NCI-H2196 (cell line): ENCODE data around the gene URAD.
"Not testable (repeated sequence)": the region's sequence is repeated elsewhere in the genome, so short reads cannot be mapped to it uniquely, and the experiment has no call there.

Experiments used
- DNase-seq: peaks from one replicate; lab custom pipeline; 2025; ENCODE audit not compliant: unreplicated experiment; lab: John Stamatoyannopoulos, UW

URAD gene

DNA sequence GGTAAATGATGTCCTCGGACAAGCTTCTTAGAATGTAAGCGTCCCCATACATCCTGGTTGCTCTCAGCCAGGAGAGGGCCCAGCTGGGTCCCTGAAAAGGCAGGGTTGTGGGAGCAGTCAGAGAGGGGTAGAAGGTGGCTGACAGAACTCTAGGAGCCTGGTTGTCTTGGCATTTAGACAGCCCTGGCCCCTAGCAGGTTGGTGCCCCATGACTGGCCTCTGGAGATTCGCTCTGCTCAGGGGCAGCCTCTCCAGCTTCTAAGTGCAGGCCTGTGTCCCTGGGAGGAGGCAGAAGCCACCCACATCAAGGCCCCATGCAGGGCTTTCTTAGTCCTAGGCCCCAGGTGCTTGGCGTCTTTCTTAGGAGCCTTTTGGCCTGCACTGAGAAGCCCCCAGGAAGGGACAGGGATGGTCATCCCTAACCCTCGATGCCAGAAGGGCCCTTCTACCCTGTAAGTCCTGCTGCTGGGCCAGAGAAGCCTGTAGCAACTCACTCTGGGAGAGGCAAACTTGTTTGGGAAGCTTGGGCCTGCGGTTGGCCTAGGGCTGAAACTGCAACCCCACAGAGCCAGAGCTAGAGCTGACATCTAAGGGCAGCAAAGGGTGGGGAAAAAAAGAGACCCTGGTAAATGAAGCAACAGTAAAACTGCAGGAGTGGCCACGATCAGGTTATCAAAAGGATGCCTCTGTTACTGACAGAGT lies 16.6 kb downstream of the URAD start:
- no peak for DNase-seq

DNA sequence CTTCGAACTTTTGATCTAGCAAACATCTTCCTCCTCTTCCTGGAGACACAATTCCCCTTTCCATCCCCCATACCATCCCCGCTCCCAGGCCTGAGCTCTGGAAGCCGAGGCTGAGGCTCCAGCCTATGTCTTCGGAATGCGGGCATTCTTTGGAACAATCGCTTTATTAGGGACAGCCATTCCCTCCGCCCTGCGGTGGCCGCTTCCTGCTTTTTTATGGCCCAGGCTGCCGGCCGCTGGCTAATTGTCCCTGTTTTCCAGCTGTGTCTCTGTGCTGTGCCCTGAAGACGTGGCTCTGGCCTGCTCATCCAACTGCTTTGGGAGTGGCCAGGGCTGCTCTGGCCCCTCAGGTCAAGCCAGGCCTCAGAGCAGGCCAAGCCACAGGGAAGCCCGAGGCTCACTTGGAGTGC lies 17.3 kb downstream of the URAD start:
- DNase-seq: no peak

DNA sequence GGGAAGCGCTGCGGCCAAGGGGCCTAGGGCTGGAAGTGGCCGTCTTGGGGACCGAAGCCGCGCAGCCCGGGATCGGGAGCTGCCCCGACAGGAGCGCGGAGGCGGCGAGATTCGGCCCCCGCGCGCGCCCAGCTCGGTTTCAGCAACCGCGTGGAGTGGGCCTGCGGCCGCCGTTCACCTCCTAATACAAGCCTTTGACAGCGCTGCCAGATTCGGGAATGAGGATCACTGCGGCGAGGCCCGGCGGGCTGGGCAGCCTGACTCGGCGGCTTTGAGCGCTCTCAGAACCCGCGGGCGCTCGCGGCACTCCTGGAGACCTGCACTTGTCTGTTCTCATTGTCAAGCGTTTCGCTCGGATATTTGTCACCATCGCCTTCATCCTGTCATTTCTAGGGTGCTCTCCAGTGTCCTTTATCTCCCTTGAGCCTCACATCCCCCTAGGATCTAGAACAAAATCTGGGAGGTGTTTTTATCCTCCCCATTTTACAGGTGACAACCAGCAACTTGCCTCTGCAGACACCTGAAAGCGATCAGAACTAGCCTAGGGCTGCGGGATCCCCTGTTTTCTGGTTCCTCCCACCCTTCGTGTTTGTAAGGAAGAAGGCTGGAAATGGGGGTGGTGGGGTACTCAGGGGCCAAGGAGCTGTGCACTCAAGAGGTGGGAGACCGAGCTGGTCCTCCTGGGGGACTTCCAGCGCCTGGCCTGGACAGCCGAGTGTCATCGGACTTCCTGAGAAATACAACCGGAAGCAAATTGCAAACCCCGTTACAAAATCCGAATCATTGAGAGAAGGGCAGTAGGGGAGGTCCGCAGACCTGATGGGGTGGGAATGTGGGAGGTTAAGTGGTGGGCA lies 17.9 kb downstream of the URAD start:
- DNase-seq: no peak

DNA sequence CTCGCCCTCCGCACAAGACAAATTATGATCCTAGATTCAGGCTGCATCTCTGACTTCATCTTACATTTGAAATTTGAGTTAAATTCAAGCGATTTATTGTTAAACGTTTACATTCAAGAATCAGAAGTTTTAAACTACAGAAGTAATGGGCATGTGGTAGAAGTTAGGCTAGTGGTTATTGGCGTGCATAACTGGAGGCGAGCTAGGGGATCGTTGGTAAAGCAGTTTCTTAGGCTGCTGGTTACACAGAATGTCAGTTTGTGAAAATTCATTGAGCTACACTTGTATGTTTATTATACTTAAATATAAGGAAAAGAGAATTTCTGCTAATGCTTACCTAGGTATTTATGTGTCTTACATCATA lies 18.6 kb downstream of the URAD start:
- no peak for DNase-seq

DNA sequence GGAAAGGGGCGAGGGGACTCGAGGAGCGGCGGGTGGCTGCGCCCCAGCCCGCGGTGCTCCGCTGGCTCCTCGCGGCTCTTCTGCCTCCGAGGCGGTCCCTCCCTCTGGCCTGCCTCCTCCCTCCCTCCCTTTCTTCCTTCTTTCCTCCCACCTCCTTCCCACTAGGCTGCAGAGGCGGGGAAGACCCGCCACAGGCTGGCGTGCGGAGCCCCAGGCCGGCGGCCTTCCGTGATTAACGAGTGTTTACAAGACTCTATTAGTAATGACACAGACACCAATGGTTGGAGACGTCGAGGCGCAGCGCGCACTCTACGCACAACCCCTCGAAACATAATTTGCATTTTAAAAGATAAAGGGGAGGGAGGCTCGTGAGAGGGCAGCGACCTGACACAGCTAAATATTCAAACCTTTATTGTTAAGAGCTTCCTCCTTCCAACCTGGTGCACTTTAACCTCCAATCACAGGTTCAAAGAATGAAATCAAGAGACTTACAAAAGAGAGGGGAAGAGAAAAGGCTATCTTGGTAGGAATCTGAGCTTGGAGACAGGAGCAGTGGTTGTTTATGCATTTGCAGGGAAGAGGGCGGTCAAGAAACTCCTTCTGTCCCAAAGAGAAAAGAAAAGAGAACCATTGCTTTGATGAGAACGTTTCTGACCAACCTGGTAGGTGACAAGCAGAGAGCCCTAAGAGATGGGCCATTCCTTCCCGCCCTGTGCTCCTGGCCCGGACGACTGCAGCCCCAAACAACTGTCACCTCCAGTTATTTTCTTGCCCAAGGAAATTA lies 19.2 kb downstream of the URAD start, which contains the start of gene CDX2:
CDX2 (minus strand) TSS at position 234 of the 784 bp plus-strand sequence. CDS start 309 bp downstream, outside the sequence.
- peak; percentile 45 for DNase-seq

DNA sequence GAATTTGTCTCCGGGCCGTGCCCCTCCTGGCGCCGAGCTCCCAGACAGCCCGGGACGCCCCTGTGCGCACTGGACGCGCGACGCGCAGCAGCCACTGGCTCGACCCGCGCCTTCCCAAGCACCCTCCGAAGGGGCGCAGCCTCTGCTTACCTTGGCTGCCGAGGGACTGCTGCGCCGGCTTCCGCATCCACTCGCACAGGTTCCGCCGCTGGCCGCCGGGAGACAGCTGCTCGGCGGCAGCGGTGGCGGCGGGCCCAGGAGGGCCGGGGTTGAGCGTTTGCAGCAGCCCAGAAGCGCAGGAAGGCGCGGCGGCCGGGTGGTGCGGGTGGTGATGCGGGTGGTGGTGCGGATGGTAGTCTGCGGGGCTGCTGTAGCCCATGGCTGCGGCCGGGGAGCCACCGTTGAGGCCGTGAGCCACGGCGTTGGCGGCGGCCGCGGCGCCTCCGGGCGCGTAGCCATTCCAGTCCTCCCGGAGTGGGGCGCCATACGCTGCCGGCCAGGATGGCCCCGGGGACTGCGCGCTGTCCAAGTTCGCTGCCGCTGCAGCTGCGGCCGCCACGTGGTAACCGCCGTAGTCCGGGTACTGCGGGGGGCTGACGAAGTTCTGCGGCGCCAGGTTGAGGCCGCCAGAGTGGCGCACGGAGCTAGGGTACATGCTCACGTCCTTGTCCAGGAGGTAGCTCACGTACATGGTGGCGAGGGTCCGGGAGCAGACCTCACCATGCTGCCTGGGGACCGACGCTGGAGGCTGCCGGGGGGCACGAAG lies 20.0 kb downstream of the URAD start:
- DNase-seq: peak; percentile 25

DNA sequence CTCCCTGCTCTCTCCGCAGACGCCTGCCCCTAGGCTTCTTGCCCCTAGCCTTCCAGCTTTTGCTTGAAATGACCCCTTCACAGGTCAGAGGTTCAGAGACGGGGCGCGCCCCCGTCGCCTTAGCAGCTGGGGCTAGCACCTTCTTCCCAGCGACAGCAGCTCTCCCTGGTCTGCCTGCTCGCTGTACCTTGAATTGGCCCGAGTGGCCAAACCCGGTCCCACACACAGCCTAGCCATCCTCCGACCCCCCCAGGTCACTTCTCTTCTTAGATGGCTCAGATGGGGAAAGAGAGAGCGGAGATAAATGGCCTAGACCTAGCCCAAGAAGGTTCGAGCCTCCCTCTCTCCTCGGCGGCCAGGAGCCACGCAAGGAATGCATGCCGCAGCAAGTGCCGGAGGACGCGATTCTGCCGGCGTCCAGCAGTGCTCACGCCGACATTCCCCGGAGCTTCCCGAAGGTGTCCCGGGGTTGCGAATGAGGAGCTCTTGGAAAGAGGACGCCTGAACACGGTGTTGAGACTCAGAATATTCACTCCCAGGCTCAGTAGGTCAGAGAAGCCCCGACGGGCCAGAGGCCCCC lies 20.7 kb downstream of the URAD start:
- no peak for DNase-seq

DNA sequence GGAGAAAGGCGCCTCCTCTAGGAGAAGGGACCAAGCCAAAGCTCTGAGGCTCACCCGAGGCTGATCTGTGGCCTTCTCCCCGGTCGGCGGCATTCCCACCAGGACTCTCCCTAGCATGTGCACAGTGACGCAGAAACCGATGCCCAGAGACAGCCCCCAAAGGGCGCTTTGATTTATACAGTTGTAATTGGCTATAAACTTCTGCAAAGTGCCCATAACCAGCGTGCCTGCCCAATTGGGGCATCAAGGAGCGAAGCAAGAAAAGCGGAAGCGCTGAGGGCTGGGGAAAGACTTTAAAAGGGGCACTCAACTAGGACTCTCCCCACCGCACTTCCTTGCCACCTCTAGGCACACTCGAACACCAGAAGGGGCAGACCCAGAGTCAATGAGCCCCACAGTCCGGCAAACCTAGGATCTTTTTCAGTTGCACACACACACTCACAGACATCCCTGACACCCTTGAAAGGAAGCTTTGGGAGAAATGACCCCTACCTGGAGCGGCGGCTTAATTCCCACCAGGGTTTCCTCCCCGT lies 21.2 kb downstream of the URAD start:
- DNase-seq: no peak

DNA sequence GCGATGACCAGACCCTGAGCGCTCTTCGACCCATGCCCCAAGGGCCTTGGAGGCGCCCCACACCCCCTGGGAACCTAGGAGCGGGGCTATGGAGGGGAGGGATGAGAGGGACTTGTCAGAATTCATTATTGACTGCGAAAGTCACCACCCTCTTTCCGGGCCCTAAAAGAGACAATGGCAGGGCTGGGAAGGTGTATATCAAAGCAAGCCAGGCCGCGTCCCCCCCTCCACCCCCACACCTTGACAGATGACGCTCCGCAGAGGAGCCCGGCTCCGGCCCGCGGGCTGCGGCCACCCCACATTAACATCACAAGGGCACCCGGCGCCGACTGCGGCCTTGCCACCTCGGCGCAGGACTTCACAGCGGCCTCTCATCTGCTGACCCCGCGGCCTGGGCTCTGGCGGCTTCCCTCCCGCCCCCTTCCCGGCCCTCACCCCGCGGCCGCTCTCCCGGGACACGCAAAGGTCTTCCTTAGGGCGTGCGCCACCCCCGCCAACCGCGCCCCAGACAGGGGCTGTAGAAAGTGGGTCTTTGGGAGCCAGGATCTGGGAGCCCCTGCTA lies 21.8 kb downstream of the URAD start:
- no peak for DNase-seq

DNA sequence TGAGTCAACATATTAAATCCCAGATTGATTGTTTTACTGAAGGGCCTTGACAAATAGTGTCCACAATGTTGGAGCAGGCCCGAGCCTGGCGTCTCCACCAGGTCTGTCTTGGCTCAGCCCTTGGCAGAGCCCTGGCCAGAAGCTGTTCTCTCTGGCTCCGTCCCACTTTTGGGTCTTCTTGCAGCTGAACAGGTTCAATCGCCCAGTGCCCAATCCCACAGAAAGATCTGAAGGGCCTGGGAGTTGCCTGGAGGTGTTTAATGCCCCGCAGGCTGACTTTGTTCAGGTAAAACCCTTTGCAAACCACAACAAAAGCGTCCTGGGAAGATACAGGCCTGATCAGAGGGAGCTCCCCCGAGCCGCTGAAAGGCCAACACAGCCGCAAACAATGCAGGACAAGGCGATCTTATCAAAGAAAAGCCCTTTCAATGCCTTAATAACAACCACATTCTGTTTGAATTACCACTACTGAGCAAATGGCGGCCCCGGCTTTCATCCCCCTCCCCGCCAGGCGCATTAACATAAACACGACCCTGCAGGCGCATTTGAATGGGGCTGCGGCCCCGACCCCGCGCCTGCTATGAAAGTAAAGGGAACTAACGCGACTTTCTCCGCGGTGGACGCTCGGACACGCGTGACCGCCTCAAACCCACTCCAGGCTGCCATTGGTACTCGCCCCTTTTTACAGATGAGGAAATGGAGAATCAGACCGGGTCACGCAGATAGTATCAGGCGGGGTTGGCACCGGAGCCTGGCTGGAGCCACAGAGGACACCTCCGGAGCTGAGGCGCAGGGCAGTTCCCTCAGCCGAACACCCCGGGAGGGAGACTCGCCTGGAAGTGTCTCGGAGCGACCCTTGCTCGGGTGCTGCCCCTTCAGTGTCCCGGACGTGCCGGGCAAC lies 22.5 kb downstream of the URAD start:
- DNase-seq: no peak

DNA sequence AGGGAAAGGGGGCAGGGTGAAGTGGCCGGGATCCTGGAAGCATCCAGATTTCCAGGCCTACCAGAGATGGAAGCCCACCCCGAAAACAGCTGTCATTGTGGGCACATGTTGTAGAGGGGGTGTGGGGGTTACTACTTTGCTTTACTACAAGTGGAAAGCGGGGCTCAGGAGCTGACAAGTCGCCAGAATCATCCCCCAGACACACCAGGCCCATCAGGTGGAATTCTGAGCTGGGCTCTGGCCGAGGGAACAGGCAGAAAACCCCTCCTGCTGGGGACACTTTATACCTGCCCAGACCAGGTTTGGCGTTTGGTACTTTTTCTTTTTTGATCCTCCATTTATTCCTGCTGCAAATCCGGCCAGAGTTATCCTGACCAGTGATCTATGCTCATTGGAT lies 23.2 kb downstream of the URAD start:
- no peak for DNase-seq

DNA sequence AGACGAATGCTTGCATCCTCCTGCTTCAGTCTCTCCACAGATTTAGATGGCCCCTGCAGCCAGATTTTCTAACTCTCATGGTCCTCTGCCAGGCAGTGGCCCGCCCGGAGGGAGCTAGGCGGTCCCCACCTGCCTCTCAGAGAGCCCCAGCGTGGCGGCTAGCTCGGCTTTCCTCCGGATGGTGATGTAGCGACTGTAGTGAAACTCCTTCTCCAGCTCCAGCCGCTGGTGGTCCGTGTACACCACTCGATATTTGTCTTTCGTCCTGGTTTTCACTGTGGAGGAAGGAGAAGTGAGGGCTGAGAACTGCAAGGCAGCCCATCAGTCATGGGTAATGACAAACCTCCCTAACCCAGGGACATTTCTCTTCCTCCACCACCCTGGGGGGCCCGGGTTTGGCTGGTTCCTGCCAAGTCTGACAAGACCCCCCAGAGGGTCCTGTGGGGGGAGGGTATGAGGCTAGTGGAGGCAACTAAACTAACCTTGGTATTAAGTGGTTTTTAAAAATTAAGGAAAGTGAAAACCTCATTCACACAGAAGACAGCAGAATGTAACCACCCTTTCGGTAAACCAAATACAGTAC lies 23.7 kb downstream of the URAD start:
- no peak for DNase-seq

DNA sequence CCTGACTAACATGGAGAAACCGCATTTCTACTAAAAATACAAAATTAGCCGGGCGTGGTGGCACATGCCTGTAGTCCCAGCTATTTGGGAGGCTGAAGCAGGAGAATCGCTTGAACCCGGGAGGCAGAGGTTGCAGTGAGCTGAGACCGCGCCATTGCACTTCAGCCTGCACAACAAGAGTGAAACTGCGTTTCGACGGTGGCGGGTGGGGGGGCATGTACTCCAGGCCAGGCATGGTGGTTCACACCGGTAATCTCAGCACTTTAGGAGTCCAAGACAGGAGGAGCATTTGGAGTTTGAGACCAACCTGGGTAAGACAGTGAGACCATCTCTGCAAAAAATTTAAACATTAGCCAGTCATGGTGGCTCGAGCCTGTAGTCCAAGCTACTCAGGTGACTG lies 24.3 kb downstream of the URAD start:
- DNase-seq: not testable (repeated sequence)

DNA sequence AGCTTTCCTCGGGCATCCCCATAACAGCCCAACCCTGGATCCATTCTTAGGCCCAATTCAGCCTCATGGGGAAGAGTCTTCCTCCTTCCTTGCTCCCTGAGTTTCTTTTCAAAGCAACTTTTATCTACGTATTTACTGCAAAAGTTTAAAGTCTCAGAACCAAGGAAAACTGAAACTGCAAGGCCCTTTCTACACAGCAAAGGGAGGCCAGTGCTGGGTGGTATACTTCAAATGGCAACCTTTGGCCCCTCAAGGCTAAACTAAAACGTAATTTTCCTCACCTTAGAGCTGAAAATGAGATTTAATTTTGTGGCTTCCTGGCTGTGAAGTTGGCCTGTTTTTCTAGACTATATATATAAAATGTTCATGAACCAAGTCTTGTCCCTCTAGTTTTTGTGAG lies 25.0 kb downstream of the URAD start:
- no peak for DNase-seq

DNA sequence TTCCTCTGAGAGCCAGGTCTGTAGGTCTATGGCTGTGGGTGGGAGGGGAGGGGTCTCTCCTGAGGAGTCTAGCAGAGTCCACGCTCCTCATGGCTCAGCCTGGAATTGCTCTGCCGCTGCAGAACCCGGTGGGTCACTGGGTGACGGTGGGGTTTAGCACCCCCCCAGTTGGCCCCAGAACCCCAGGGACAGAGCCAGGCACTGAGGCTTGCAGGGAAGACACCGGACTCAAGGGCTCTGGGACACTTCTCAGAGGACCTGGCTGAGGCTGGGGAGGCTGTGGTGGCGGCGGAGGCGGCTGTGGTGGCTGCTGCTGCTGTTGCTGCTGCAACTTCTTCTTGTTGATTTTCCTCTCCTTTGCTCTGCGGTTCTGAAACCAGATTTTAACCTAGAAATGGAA lies 25.5 kb downstream of the URAD start:
- no peak for DNase-seq

DNA sequence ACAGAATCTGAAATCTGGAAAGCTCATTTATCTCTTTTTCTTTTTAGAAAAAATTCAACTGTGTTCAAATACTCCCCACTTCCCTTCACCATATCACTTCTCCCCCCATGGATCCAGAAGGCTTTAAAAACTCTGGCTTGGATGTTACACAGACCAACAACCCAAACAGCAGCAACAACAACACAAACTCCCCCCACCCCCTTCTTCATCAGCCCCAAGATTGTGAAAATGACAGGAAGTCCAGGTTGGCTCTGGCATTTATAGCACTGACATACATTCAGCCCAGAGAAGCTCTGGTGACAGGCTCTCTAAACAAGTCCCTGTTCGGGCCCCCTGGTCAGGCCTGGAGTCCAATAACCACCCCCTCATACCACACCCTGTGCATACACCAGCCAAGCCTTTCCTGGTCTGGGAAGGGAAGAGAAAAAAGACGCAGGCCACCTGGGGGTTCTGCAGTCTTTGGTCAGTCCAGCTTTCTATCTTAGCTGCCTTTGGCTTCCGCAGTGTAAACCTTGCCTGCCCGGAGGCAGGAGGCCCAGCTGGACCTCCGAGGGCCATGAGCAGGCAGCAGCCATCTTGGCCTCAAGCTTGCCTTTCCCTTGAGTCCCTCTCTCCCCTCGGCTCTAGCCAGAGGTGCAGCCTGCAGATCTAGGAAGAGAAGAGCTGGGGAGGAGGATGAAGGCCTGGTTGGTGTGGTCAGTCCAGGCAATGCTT lies 26.2 kb downstream of the URAD start:
- DNase-seq: no peak

DNA sequence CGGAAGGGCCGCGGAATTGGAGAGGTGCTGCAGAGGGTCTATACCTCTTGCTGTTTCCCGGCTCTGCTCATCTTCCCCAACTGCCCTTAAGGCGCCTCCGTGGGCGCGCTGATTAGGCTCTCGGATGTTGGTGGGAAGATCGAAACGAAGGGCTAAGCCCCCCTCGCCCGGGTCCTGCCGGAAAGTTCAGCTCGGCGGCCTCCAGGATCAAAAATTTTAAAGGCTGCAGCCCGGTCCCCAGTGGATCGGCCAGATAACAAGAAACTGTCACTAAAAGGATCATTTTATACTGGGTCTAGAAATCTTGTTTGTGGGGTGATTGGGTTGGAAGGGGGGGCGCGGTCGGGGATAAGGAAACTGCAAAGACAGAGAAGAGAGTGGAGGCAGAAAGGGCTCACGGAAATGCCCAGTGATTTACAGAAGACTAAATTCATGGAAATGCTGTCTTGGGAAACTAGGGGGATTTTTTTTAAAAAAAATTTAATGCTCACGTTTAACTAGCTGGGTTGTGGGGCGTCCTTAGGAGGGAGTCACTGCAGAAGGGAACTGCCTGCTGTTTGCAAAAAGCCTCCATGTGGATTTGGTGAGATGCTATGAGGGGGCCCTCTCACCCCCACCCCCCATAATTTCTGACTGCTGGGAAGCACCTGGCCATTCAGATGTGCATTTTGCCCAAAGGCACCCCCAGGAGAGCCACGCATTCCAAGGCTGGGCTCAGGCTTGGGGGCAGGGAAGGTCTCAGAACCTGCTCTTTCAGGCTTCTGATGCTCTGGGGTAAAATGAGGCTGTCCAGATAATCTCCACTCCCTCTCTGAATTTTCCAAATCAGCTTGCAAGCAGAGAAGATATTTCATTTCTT lies 27.0 kb downstream of the URAD start:
- DNase-seq: no peak
